HCT116 (cell line): ENCODE results near the gene CHEK2. TPM values are rescaled to one million over a fixed set of nuclear protein-coding genes. Genes with fewer than 3 reads are reported as not detected.

Experiments
- ATAC-seq: fragments of 200-7000 bp; cut with Tn5 transposase; 2 replicates; pipeline ENCODE4 v1.9.1; 2020; ENCODE audit warnings: mild to moderate bottlenecking, moderate library complexity
- BruUV-seq: library from RNA; stranded (reverse); fragments of 400-500 nt; replicated peaks from 2 replicates; lab custom pipeline; 2021; lab: Mats Ljungman, UMichigan
- CTCF ChIA-PET: fragments of 300-600 bp; sonication (Branson Sonifier 250); formaldehyde crosslinking; loops from one replicate; lab custom pipeline; 2021; ENCODE audit warnings: antibody characterized with exemption; lab: Charles Lee
- POLR2A ChIA-PET: fragments of 300-600, 350-600 bp; sonication (Branson Sonifier 250); formaldehyde crosslinking; loops from one replicate; lab custom pipeline; 2021; ENCODE audit warnings: antibody characterized with exemption; lab: Charles Lee
- RAD21 ChIA-PET, 2 experiments: fragments of 300-600 bp; sonication (Branson Sonifier 250); formaldehyde crosslinking; loops; one replicate each; lab custom pipeline; 2023; ENCODE audit warnings: low total read pairs in 2 of 2; ENCODE audit not compliant: uncharacterized antibody in 2 of 2, unreplicated experiment in 2 of 2, low non-redundant PET in 1 of 2; lab: Charles Lee
- DNase-seq: peaks from one replicate; pipeline ENCODE4 v3.0.0-alpha.2; 2010; ENCODE audit warnings: low read depth, low spot score
- H2AFZ ChIP-seq: fragments of 200-600 bp; shearing (Covaris generic), sonication (generic); 2 replicates; pipeline ENCODE4 v1.6.1; 2017; ENCODE audit warnings: low read depth, mixed run types, mixed read lengths, antibody characterized with exemption, low read length; ENCODE audit not compliant: poor library complexity, severe bottlenecking
- H3K27ac ChIP-seq: 2 replicates; pipeline ENCODE4 v1.5.1; 2012; ENCODE audit warnings: low read depth, low read length
- H3K27me3 ChIP-seq: fragments of 200-600 bp; sonication (generic); 2 replicates; pipeline ENCODE4 v1.6.1; 2016; ENCODE audit warnings: mixed run types, low read length, mixed read lengths; ENCODE audit not compliant: insufficient read depth
- H3K36me3 ChIP-seq, 2 experiments: fragments of 200-500 bp in 1 of 2; fragments of 200-600 bp in 1 of 2; sonication (Bioruptor generic) in 1 of 2; sonication (generic) in 1 of 2; 2 replicates each; pipeline versions ENCODE4 v1.5.1 to v1.6.1; 2014 to 2016; ENCODE audit warnings: low read length in 2 of 2, inconsistent platforms in 1 of 2, mixed read lengths in 1 of 2, mixed run types in 1 of 2; ENCODE audit not compliant: insufficient read depth in 2 of 2, control insufficient read depth in 1 of 2
- H3K4me1 ChIP-seq, 2 experiments: fragments of 200-600 bp in 1 of 2; sonication (generic) in 1 of 2; 2 replicates each; pipeline versions ENCODE4 v1.5.1 to v1.6.1; 2012 to 2017; ENCODE audit warnings: low read length in 2 of 2, inconsistent platforms in 1 of 2, mild to moderate bottlenecking in 1 of 2, mixed read lengths in 1 of 2, mixed run types in 1 of 2, moderate library complexity in 1 of 2; ENCODE audit not compliant: insufficient read depth in 2 of 2, control insufficient read depth in 1 of 2
- H3K4me2 ChIP-seq: fragments of 200-600 bp; sonication (generic); 2 replicates; pipeline ENCODE4 v1.6.1; 2017; ENCODE audit warnings: mixed run types, low read length, mixed read lengths
- H3K4me3 ChIP-seq, 2 experiments: fragments of 200-600 bp in 1 of 2; sonication (generic) in 1 of 2; replicated peaks in 1 of 2; 2 replicates each; pipeline ENCODE4 v1.5.1; 2011 to 2016; ENCODE audit warnings: low read length in 2 of 2, control low read depth in 1 of 2, low read depth in 1 of 2, mild to moderate bottlenecking in 1 of 2, mixed read lengths in 1 of 2, mixed run types in 1 of 2
- H3K79me2 ChIP-seq: fragments of 200-600 bp; sonication (generic); 2 replicates; pipeline ENCODE4 v1.6.1; 2017; ENCODE audit warnings: mild to moderate bottlenecking, mixed run types, low read length, moderate library complexity, mixed read lengths; ENCODE audit not compliant: insufficient read depth
- H3K9ac ChIP-seq: fragments of 200-600 bp; sonication (generic); 2 replicates; pipeline ENCODE4 v1.6.1; 2016; ENCODE audit warnings: low read length, mixed read lengths
- H3K9me2 ChIP-seq: fragments of 200-600 bp; sonication (generic), shearing (Covaris generic); 2 replicates; pipeline ENCODE4 v1.6.1; 2017; ENCODE audit warnings: mixed run types, mild to moderate bottlenecking, moderate library complexity; ENCODE audit not compliant: insufficient read depth
- H3K9me3 ChIP-seq, 2 experiments: fragments of 200-500 bp in 1 of 2; fragments of 200-600 bp in 1 of 2; sonication (Bioruptor generic) in 1 of 2; sonication (generic) in 1 of 2; 2 replicates each; pipeline ENCODE4 v1.6.1; 2014 to 2017; ENCODE audit warnings: low read length in 2 of 2, mixed read lengths in 2 of 2, inconsistent platforms in 1 of 2, low read depth in 1 of 2, mild to moderate bottlenecking in 1 of 2, mixed run types in 1 of 2, moderate library complexity in 1 of 2; ENCODE audit not compliant: control insufficient read depth in 1 of 2, insufficient read depth in 1 of 2
- H4K20me1 ChIP-seq: fragments of 200-600 bp; sonication (generic), shearing (Covaris generic); 2 replicates; pipeline ENCODE4 v1.6.1; 2017; ENCODE audit warnings: mixed run types, mild to moderate bottlenecking, moderate library complexity; ENCODE audit not compliant: insufficient read depth
- CBX3 ChIP-seq: IDR thresholded peaks from 2 replicates; pipeline ENCODE4 v1.6.1; 2012; ENCODE audit warnings: low read depth
- CTCF ChIP-seq, 3 experiments: fragments of 200-600 bp in 1 of 3; sonication (generic) in 1 of 3; IDR thresholded peaks in 2 of 3; conservative IDR thresholded peaks in 1 of 3; 2 replicates each; pipeline ENCODE4 v1.5.1; 2012 to 2017; ENCODE audit warnings: low read depth in 2 of 3, low read length in 2 of 3, antibody characterized with exemption in 1 of 3, borderline replicate concordance in 1 of 3, control low read depth in 1 of 3, mild to moderate bottlenecking in 1 of 3, mixed read lengths in 1 of 3, mixed run types in 1 of 3, moderate library complexity in 1 of 3; ENCODE audit not compliant: insufficient read depth in 1 of 3
- ELF1 ChIP-seq: IDR thresholded peaks from 2 replicates; pipeline ENCODE4 v1.6.1; 2012; ENCODE audit warnings: low read depth, borderline replicate concordance
- EZH2phosphoT487 ChIP-seq: fragments of 200-600 bp; IDR thresholded peaks from 2 replicates; pipeline ENCODE4 v1.6.1; 2018; ENCODE audit warnings: antibody characterized with exemption, borderline replicate concordance
- FOSL1 ChIP-seq: IDR thresholded peaks from 2 replicates; pipeline ENCODE4 v1.6.1; 2012; ENCODE audit warnings: low read depth
- JUND ChIP-seq: IDR thresholded peaks from 2 replicates; pipeline ENCODE4 v1.6.1; 2012
- MAX ChIP-seq: IDR thresholded peaks from 2 replicates; pipeline ENCODE4 v1.6.1; 2012
- POLR2A ChIP-seq: IDR thresholded peaks from 2 replicates; pipeline ENCODE4 v1.7.0; 2011; ENCODE audit warnings: borderline replicate concordance; ENCODE audit not compliant: insufficient read depth, insufficient read length; ENCODE audit errors: extremely low read depth
- RAD21 ChIP-seq: IDR thresholded peaks from 2 replicates; pipeline ENCODE4 v1.6.1; 2012; ENCODE audit warnings: low read depth, mild to moderate bottlenecking
- REST ChIP-seq: IDR thresholded peaks from 2 replicates; pipeline ENCODE4 v1.6.1; 2012; ENCODE audit warnings: low read depth
- SRF ChIP-seq: IDR thresholded peaks from 2 replicates; pipeline ENCODE4 v1.6.1; 2012; ENCODE audit warnings: low read depth
- intact Hi-C: fragments of 100-400 bp; cut with micrococcal nuclease; formaldehyde crosslinking; loops from 2 replicates; pipeline ENCODE4 v1.10.0; 2022
- total RNA-seq: library from RNA; stranded (reverse); gene quantifications from one replicate; pipeline ENCODE4 v1.2.1, GENCODE V29; 2021; ENCODE audit not compliant: unreplicated experiment

CHEK2 gene
- total RNA-seq, 1 experiment from 2014 or later: 47.1 TPM

GRCh38 chr22:28647216-28647615 lies 94.4 kb downstream of the CHEK2 start:
- no peaks in the 10 kb centered on the region for H3K9me2 ChIP-seq
- TF ChIP-seq REST (no peak), FOSL1 (no peak), SRF (no peak), CBX3 (no peak), RAD21 (no peak), ELF1 (no peak), MAX (no peak), CTCF (IDR thresholded peaks at IDR 0.05 in 2 of 3, conservative IDR thresholded peaks at IDR 0.05 in 1 of 3; ENCODE audit: borderline replicate concordance in 1 of 3, insufficient read depth in 1 of 3, low read depth in 2 of 3, low read length in 2 of 3) (no peak), POLR2A (no peak), EZH2phosphoT487 (no peak), JUND (no peak)
- CTCF ChIA-PET: no interaction called here
- no peaks in the 10 kb centered on the region for H3K4me1 ChIP-seq
- H3K4me3 ChIP-seq: no peak overlapping the region
- ATAC-seq (no peak), DNase-seq (no peak)
- H3K4me2 ChIP-seq: no peak overlapping the region
- H3K27ac ChIP-seq: no peak overlapping the region
- no peak overlapping the region for H3K9ac ChIP-seq
- H3K27me3 ChIP-seq: no peaks in the 10 kb centered on the region
- H3K79me2 ChIP-seq: no peaks in the 10 kb centered on the region
- H3K36me3 ChIP-seq: no peaks in the 10 kb centered on the region
- POLR2A ChIA-PET: no interaction called here
- no peaks in the 10 kb centered on the region for H3K9me3 ChIP-seq
- no TSS peak for BruUV-seq
- RAD21 ChIA-PET: no interaction called here
- H2AFZ ChIP-seq: no peak overlapping the region
- H4K20me1 ChIP-seq: no peaks in the 10 kb centered on the region
- intact Hi-C loops: no loop called here
